Ovary (tissue), 9 donors: ENCODE measurements around the gene TNS1. TPM values are rescaled to one million over a fixed set of nuclear protein-coding genes. Genes with fewer than 3 reads are reported as not detected.

Experiments
- DNase-seq, 5 donors: peaks; one replicate each; pipeline ENCODE4 v3.0.0-alpha.2; 2019 to 2020
- H3K27ac ChIP-seq, 2 donors: fragments of 200-600 bp; one replicate each; pipeline versions ENCODE4 v1.5.1 to v1.8.0; 2019 to 2022
- H3K27me3 ChIP-seq: fragments of 200-600 bp; one replicate; pipeline ENCODE4 v1.8.0; 2022
- H3K36me3 ChIP-seq: fragments of 200-600 bp; sonication (generic); one replicate; pipeline ENCODE4 v1.5.1; 2019
- H3K4me1 ChIP-seq: one replicate; pipeline ENCODE4 v1.8.1; 2013; ENCODE audit warnings: mild to moderate bottlenecking, moderate library complexity; ENCODE audit not compliant: insufficient read depth
- H3K4me3 ChIP-seq: fragments of 200-600 bp; sonication (generic); one replicate; pipeline ENCODE4 v1.5.1; 2017
- H3K9me3 ChIP-seq, 2 donors: fragments of 200-600 bp in 1 of 2; sonication (generic) in 1 of 2; one replicate each; pipeline versions ENCODE4 v1.5.1 to v1.8.1; 2013 to 2019; ENCODE audit warnings: mild to moderate bottlenecking in 1 of 2, moderate library complexity in 1 of 2
- EP300 ChIP-seq: sonication (generic); formaldehyde crosslinking; IDR thresholded peaks from one replicate; pipeline ENCODE4 v1.6.1; 2017; ENCODE audit warnings: antibody characterized with exemption
- POLR2A ChIP-seq: fragments of 450-650 bp; IDR thresholded peaks from one replicate; pipeline ENCODE4 v1.6.1; 2017; ENCODE audit warnings: antibody characterized with exemption, mild to moderate bottlenecking, moderate library complexity
- WGBS, 3 donors: extraction: QIAGEN DNeasy Blood & Tissue Kit in 1 of 3; methylation state at CpG; one replicate each; pipeline versions ENCODE4 v1.1.5 to v1.1.7; 2013 to 2017; 5-methylcytosine and 5-hydroxymethylcytosine counted together
- intact Hi-C, 4 donors: fragments of 100-400 bp; cut with DNase I; formaldehyde crosslinking; loops; one replicate each; pipeline versions ENCODE4 v1.11.0 to v1.15.1; 2022 to 2023
- polyA plus RNA-seq, 2 donors: library from polyadenylated mRNA; stranded (reverse); fragments of 200-250 nt in 1 of 2; fragments of 350-450 nt in 1 of 2; fragmentation: Illumina TruSeq in 1 of 2; extraction: RNeasy Lipid Tissue Mini Kit (QIAGEN cat#74804) in 1 of 2; gene quantifications; one replicate each; pipeline ENCODE4 v1.2.3, GENCODE V29; 2013 to 2014
- total RNA-seq, 7 donors: library from RNA; depleted of rRNA in 2 of 7; stranded (reverse); fragments of >200 nt in 2 of 7; fragmentation: NEBNext Ultra II Directional in 3 of 7; extraction: Animal tissue kit (Norgen Biotek cat#: 25700) in 3 of 7; gene quantifications; one replicate each; pipeline versions ENCODE4 v1.1.0 to v1.2.4, GENCODE V29; 2016 to 2023
- TF ChIP-seq, protein P1 (sequence below), 3 donors: fragments of 450-650 bp in 2 of 3; fragments of 200-600 bp in 1 of 3; IDR thresholded peaks; one replicate each; pipeline versions ENCODE4 v1.5.1 to v1.8.0; 2016 to 2022; ENCODE audit warnings: antibody characterized with exemption in 3 of 3, mild to moderate bottlenecking in 1 of 3
- donor health status: DM: no; HTN: no; CAD: no; lungs with moderate emphysema.
- donor health status: DM: no; HTN: no; CAD: no.
- donor health status: Bipolar disorder and iron deficiency.
- donor health status: DM: yes; HTN: yes; CAD: no.
- donor health status: DM: no; HTN: no; CAD: no.
- donor health status: DM: yes; HTN: yes; CAD: no.

Gene TNS1
- total and polyA plus RNA-seq, 9 donors, result 140 to 568 (median 356) TPM

DNA sequence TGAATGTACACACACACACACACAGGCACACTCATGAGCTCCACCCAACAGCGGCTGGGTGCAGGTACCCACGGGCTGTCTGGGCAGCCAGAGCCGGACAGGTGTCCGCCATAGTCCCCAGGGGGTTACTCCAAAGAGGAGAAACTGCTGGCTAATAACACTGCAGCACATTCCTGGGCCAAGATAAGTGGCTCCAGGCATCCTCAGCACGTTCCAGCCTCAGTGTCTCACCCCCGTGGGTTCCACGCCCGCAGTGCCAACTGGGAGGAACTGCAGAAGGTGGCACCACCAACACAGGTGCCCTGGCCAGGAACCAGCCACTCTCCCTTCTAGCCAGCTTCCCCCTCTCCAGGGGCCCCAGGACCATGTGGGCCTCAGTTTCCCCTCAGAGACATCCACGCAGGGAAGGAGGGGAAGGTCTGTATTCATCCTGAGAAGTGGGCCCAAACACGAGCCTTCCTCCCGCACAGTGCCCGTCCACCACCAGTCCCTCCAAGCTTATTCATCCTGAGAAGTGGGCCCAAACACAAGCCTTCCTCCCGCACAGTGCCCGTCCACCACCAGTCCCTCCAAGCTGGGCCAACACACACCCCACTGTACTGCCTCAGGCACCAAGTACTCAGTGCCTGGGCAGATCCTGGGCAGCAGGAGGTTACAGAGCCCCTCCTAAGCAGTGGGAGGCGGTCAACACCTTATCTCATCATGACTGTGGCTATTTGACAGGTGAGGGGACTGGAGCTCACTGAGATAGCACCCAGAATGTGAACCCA is 47.6 kb downstream of the TNS1 start:
- H3K27ac ChIP-seq, result peak overlapping the region; percentile 23 to 64
- WGBS, 3 donors, result 78 to 89% (median 81%) methylated on average over 15 of the region's 15 CpGs
- no peak overlapping the region for H3K4me3 ChIP-seq
- peaks cover 70% of the 10 kb centered on the region for H3K4me1 ChIP-seq
- DNase-seq, result peak in 4 of 5 donors; percentile 18 to 36 (median 25)
- TF ChIP-seq POLR2A (no peak), EP300 (no peak)
- TF ChIP-seq, protein P1, sequence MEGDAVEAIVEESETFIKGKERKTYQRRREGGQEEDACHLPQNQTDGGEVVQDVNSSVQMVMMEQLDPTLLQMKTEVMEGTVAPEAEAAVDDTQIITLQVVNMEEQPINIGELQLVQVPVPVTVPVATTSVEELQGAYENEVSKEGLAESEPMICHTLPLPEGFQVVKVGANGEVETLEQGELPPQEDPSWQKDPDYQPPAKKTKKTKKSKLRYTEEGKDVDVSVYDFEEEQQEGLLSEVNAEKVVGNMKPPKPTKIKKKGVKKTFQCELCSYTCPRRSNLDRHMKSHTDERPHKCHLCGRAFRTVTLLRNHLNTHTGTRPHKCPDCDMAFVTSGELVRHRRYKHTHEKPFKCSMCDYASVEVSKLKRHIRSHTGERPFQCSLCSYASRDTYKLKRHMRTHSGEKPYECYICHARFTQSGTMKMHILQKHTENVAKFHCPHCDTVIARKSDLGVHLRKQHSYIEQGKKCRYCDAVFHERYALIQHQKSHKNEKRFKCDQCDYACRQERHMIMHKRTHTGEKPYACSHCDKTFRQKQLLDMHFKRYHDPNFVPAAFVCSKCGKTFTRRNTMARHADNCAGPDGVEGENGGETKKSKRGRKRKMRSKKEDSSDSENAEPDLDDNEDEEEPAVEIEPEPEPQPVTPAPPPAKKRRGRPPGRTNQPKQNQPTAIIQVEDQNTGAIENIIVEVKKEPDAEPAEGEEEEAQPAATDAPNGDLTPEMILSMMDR (IDR thresholded peaks at IDR 0.05), result no peak
- no peaks in the 10 kb centered on the region for H3K9me3 ChIP-seq
- no peaks in the 10 kb centered on the region for H3K27me3 ChIP-seq
- no peaks in the 10 kb centered on the region for H3K36me3 ChIP-seq
- intact Hi-C loops, result no loop called here

GRCh38 chr2:217954469-217954868 is 48.3 kb downstream of the TNS1 start:
- intact Hi-C loops, result no loop called here
- H3K4me1 ChIP-seq, result peaks cover 64% of the 10 kb centered on the region
- no peak for TF ChIP-seq EP300
- TF ChIP-seq POLR2A, result no peak
- TF ChIP-seq, protein P1 (IDR thresholded peaks at IDR 0.05), result no peak

DNA sequence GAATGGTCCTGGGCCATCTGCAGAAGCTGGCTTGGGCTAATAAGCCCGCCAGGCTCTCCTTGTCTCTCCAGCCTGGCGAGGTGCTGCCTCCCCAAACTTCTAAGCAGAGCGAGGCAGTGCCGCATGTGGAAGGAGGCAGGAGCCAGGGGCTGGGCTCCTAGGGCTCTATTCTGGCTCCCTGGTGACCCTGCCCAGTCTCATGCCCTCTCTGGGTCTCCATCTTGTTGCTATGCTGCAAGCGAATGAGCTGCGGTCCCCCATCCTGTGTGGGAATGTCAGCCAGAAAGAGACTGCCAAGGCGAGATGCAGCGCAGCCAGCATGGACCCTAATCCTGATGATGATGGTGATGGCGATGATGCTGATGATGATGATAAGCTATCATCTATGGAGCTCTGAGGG is 48.7 kb downstream of the TNS1 start:
- Histone ChIP-seq H3K4me3 (no peak overlapping the region), H3K27ac (peak overlapping the region; percentile 23 to 64), H3K4me1 (peaks cover 68% of the 10 kb centered on the region), H3K9me3 (no peaks in the 10 kb centered on the region), H3K36me3 (no peaks in the 10 kb centered on the region), H3K27me3 (no peaks in the 10 kb centered on the region)
- DNase-seq, result peak in 4 of 5 donors; percentile 20 to 35 (median 22)
- intact Hi-C loops, result no loop called here
- 89 to 90% (median 89%) methylated on average over 9 of the region's 9 CpGs for WGBS, 3 donors
- TF ChIP-seq EP300, result no peak
- TF ChIP-seq POLR2A, result no peak
- TF ChIP-seq, protein P1 (IDR thresholded peaks at IDR 0.05), result no peak

More at GRCh38 chr2:217954469-217954868, 48.3 kb downstream of the TNS1 start:
- Histone ChIP-seq H3K27ac (peak overlapping the region; percentile 23 to 64), H3K27me3 (no peaks in the 10 kb centered on the region), H3K36me3 (no peaks in the 10 kb centered on the region), H3K4me3 (no peak overlapping the region), H3K9me3 (no peaks in the 10 kb centered on the region)
- WGBS, 3 donors, result 76 to 86% (median 86%) methylated on average over 3 of the region's 3 CpGs
- DNase-seq, result peak in 3 of 5 donors; percentile 24 to 39 (median 33)

GRCh38 chr2:217953531-217953932 is 49.3 kb downstream of the TNS1 start:
- intact Hi-C loops, result no loop called here
- no peak overlapping the region for H3K4me3 ChIP-seq
- H3K4me1 ChIP-seq, result peaks cover 73% of the 10 kb centered on the region

More at GRCh38 chr2:217953531-217953932, 49.3 kb downstream of the TNS1 start:
- Histone ChIP-seq H3K36me3 (no peaks in the 10 kb centered on the region), H3K9me3 (no peaks in the 10 kb centered on the region), H3K27me3 (no peaks in the 10 kb centered on the region), H3K27ac (peak overlapping the region; percentile 23 to 64)
- 14 to 27% (median 14%) methylated on average over 6 of the region's 6 CpGs for WGBS, 3 donors
- TF ChIP-seq, protein P1 (IDR thresholded peaks at IDR 0.05), result peak in 1 of 3 donors; percentile 28
- TF ChIP-seq EP300, result no peak
- DNase-seq, result peak in 4 of 5 donors; percentile 55 to 64 (median 56)
